ENCODE results near the gene TSKU.
"Not testable (repeated sequence)": the region's sequence is repeated elsewhere in the genome, so short reads cannot be mapped to it uniquely, and the experiment has no call there.

The TSKU gene

DNA sequence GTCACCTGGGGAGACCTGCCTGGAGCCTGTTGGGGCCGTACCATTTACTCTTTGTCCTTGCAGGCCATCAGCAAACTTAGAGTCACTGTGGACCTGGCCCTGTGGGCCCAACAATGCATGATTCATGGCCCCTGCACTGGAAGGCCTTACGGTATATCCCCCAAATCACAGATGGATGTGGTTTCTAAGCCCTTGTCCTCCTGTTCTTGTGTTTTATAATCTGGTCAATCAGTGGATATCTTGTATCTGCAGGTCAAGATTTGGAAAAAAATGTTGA, 6.2 kb downstream of the TSKU start:
- no peak for DNase-seq

DNA sequence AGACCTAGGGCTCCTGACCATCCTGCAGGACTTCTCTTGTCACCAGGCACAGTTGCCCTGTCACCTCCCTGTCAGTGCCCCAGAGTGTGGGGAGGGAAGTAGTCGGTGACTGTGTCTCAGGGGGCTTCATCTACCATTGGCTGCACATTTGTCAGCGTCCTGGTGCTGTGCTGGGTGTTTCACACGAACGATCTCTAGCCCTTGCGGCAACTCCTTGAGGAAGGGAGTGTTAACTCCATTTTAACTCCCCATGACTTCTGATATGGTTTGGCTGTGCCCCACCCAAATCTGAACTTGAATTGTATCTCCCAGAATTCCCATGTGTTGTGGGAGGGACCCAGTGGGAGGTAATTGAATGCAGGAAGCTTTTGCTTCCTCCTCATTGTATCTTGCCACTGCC, 7.1 kb downstream of the TSKU start:
- DNase-seq, result no peak

DNA sequence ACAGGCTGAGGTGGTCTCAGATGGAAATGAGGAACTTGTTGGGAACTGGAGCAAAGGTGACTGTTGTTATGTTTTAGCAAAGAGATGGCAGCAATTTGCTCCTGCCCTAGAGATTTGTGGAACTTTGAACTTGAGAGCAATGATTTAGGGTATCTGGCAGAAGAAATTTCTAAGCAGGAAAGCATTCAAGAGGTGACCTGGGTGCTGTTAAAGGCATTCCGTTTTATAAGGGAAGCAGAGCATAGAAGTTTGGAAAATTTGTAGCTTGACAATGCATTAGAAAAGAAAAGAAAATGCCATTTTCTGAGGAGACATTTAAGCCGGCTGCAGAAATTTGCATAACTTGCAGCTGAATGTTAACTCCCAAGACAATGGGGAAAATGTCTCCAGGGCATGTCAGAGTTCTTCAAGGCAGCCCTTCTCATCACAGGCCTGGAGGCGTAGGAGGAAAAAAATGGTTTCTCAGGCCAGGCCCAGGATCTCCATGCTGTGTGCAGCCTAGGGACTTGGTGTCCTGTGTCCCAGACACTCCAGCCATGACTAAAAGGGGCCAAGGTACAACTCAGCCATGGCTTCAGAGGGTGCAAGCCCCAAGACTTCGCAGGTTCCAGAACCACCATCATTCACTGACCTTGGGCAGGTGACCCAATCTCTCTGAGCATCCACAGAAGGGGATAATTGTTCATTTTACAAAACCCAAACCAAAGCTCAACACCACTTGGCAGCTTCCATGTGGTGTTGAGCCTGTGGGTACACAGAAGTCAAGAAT, 8.0 kb downstream of the TSKU start:
- DNase-seq, result not testable (repeated sequence)

DNA sequence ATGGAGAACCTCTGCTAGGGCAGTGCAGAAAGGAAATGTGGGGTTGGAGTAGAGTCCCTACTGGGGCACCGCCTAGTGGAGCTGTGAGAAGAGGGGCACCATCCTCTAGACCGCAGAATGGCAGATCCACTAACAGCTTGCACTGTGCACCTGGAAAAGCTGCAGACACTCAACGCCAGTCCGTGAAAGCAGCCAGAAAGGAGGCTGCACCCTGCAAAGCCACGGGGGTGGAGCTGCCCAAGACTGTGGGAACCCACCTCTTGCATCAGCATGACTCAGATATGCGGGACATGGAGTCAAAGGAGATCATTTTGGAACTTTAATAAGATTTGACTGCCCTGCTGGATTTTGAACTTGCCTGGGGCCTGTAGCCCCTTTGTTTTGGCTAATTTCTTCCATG, 8.7 kb downstream of the TSKU start:
- DNase-seq, result no peak

DNA sequence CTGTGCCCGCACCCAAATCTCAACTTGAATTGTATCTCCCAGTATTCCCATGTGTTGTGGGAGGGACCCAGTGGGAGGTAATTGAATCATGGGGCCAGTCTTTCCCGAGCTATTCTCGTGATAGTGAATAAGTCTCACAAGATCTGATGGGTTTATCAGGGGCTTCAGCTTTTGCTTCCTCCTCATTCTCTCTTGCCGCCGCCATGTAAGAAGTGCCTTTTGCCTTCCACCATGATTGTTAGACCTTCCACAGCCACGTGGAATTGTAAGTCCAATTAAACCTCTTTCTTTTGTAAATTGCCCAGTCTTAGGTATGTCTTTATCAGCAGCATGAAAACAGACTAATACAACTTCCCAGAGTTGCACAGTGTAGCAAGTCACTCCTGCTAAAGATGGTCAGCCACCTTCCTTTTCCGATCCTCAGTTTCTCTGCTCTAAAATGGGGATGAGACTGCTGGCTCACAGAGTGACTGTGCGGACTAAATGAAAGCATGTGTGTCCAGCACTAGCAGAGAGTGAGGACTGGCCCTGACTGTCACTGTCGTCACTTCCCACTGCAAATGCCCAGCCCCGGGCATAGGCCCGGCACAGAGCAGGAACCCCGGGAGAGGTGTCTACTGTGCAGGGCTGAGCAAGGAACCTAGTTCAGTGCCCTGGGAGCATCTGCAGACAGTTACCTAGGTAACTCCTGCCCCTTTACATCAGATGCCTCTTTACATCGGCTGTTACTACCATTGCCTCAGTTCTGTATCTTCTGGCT, 9.5 kb downstream of the TSKU start:
- DNase-seq, result no peak

DNA sequence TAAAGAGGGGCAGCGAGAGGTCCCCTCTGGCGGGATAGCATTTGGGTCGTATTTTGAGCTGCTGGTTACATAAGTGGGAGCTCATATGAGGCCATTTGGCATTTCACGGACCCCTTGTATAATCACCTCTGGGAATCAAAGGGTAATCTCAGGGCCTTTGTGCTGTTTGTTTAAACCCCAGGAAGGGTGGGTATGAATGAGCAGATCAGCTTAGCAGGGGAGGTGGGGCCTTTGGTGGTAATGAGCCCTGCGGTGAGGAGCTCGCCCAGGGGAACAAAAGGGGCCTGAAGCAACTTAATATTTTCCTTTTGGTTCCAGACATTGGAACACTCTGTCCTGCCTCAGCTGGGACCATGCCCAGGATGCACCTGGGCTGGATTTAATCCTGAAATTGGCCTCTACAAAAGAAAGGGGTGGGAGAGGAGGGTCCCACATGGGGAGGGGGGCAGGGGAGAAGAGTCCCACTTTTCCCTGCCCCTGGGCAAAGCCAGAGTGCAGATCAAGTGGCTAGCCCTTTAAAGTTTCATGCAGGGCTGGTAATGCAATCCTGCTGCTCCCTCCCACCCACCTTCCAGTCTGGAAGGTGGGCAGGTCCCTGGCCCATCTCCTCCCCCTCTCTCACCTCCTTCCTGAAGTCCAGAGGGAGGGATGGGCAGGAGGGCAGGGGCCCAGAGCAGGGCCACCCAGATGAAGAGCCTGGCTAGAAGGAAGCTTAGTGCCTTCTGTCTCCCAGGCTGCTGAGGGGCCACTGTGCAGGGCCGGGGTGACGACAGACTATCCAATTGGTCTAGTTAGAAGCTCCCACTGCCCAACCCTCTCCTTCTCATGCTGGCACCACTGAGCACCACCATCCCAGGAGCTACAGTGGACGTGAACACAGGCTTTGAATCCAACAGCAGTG, 10.5 kb downstream of the TSKU start:
- no peak for DNase-seq

DNA sequence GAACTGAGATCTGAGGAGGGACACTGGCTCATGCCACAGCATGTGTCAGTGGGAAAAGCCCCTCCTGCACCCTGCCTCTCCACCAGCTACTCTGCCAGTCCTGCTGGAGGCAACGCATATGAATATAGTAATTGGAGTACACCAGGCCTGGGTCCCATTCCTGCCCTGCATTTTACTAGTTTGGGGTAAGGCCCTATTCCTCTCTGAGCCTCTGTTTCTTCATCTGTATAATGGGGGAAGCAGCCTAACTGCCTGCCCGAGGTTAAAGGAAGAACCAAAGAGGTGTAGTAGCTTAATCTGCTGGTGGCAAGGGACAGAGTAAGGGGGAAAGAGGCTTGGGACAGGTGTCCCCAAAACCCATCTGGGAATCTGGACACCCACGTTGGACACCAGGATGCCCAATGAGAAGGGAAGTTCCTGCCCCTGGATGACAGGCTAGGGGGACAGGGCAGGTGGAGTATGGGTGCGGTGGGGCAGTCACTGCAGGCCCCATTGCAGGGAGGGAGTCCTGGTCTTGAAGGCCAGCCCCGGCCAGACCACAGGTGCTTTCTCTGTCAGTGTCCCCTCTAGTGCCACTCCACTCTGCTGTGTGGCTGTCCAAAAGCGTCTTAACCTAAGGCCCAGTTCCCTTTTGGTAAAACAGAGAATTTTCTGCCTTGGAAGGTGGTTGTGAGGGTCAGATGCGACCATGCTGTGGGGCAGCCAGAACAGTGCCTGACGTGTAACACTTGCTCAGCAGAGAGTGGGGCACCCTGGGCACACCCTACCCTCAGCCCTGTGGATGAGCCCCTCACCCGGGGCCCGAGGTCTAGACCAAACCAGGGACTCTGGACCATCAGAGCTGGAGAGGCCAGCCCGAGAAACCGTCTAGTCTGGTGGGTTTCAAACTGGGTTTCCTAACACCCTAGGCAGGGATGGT, 11.5 kb downstream of the TSKU start:
- DNase-seq, result no peak

DNA sequence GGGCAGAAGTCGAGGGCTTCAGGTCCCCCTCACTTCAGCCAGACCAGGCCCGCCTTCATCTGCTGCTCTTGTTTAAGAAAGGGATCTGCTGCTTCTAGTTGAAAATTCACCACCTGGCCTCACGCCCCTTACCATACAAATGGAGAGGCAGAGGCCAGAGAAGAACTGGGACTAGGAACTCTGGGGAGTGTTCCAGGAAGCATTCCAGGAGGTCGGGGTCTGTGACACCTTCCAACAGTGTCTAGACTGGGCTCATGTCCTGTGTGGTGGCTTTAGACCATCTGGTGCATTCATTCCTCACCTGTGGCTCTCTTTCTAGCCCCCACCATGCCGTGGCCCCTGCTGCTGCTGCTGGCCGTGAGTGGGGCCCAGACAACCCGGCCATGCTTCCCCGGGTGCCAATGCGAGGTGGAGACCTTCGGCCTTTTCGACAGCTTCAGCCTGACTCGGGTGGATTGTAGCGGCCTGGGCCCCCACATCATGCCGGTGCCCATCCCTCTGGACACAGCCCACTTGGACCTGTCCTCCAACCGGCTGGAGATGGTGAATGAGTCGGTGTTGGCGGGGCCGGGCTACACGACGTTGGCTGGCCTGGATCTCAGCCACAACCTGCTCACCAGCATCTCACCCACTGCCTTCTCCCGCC, 12.3 kb downstream of the TSKU start:
- DNase-seq, result no peak

DNA sequence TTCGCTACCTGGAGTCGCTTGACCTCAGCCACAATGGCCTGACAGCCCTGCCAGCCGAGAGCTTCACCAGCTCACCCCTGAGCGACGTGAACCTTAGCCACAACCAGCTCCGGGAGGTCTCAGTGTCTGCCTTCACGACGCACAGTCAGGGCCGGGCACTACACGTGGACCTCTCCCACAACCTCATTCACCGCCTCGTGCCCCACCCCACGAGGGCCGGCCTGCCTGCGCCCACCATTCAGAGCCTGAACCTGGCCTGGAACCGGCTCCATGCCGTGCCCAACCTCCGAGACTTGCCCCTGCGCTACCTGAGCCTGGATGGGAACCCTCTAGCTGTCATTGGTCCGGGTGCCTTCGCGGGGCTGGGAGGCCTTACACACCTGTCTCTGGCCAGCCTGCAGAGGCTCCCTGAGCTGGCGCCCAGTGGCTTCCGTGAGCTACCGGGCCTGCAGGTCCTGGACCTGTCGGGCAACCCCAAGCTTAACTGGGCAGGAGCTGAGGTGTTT, 12.8 kb downstream of the TSKU start:
- no peak for DNase-seq

DNA sequence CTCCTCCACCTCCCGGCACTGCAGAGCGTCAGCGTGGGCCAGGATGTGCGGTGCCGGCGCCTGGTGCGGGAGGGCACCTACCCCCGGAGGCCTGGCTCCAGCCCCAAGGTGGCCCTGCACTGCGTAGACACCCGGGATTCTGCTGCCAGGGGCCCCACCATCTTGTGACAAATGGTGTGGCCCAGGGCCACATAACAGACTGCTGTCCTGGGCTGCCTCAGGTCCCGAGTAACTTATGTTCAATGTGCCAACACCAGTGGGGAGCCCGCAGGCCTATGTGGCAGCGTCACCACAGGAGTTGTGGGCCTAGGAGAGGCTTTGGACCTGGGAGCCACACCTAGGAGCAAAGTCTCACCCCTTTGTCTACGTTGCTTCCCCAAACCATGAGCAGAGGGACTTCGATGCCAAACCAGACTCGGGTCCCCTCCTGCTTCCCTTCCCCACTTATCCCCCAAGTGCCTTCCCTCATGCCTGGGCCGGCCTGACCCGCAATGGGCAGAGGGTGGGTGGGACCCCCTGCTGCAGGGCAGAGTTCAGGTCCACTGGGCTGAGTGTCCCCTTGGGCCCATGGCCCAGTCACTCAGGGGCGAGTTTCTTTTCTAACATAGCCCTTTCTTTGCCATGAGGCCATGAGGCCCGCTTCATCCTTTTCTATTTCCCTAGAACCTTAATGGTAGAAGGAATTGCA, 13.5 kb downstream of the TSKU start:
- no peak for DNase-seq

DNA sequence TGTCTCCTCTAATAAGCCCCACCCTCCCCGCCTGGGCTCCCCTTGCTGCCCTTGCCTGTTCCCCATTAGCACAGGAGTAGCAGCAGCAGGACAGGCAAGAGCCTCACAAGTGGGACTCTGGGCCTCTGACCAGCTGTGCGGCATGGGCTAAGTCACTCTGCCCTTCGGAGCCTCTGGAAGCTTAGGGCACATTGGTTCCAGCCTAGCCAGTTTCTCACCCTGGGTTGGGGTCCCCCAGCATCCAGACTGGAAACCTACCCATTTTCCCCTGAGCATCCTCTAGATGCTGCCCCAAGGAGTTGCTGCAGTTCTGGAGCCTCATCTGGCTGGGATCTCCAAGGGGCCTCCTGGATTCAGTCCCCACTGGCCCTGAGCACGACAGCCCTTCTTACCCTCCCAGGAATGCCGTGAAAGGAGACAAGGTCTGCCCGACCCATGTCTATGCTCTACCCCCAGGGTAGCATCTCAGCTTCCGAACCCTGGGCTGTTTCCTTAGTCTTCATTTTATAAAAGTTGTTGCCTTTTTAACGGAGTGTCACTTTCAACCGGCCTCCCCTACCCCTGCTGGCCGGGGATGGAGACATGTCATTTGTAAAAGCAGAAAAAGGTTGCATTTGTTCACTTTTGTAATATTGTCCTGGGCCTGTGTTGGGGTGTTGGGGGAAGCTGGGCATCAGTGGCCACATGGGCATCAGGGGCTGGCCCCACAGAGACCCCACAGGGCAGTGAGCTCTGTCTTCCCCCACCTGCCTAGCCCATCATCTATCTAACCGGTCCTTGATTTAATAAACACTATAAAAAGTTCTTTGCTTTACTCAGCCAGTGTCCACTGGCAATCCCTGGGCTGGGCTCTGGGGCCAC, 14.4 kb downstream of the TSKU start:
- DNase-seq, result no peak

DNA sequence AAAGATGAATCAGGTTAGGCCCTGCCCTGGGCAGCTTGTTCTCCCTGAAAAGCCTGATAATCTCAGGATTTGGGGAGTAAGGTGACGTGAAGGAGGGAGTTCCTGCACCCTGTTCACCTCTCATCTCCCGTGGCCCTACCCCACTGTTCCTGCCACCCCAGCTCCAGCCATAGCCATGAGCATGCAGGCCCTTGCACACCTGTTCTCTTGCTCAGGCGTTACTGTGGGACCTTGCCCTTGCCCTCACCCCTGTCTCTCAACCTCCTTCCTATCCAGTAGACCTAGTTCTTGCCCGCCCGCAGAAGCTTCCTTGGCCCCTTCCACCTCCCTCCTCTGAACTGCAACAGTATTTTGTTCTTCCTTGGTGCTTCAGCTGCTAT, 15.0 kb downstream of the TSKU start:
- DNase-seq, result no peak

DNA sequence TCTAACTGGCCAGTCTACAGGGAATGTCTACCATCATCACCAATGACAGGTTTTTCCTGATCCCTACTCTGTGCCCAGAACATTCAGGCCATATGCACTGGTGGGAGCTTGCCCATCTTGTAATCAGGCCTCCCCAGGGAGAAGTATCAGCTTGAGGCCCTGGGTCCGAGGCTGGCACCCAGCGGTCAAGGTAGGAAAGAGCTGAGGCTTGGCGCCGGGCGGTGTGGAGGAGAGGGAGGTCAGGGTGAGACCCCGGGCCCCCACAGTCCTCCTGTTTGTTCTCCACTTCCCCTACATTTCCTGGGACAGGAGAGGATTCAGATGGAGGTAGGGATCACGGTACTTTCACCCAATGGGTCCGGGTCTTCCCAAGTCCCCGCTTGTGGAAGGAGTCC, 15.5 kb downstream of the TSKU start:
- DNase-seq, result no peak

DNA sequence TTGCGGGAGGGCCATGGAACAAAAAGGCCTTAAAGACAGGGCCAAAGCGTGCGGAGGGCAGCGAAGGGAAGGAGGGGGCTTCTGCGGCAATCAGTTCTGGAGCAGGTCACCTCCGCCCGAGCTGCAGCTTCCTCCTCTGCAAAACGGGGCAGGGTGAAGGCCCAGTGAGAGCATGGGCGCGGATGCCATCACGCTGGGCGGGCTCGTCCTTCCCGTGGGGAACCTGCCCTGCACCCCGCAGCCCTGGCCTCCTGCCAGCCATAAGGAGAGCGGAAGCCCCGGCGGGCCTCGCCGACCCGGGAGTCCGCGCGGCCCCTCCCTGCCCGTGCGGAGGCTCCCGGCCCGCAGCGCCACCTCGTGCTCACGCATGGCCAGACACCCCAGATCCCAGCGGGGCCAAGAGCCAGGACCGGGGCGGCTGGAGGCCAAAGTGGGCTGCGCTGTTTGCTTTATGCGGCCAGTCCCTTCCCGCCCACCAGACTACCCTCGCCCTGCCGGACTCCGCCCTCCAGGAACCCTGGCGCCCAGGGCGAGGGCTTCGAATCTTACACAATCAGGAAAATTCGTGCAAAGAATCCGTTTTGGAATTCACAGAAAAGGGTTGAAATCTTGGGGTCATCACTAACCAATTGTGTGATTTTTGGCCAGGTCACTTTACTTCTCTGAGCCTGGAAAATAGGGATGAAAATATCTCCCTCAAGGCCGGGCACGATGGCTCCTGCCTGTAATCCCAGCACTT, 16.1 kb downstream of the TSKU start:
- DNase-seq, result no peak

DNA sequence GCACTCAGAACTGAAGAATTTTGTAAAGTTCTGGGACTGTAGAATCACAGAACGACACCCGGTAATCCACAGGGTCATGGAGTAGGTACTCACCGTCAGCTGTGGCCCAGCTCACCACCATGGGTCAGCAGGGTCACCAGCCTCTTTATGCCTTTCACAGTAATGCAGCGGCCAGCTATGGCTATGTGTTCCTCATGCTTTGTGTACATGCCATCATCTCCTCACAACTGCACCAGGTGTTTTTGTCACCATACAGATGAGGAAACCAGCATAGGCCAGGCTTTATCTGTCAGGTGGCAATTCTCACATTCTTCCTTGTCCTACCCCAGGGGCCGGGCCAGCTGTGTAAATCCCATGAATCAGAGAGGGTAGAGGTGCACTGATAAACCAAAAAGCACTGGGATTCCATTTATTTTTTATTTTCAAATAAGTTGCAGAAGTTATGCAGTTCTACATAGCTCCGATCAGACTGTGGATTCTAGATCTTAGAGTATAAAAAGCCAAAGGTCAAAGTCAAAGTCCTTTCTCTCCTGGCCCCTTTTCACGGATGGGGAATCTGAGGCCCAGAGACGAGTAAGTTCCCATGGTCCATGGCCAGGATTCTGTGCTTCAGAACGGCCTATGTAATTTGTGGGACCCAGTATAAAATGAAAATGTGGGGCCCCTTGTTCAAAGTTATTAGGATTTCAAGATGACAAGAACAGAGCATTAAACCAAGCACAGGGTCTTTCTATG, 17.5 kb downstream of the TSKU start:
- DNase-seq, result no peak

DNA sequence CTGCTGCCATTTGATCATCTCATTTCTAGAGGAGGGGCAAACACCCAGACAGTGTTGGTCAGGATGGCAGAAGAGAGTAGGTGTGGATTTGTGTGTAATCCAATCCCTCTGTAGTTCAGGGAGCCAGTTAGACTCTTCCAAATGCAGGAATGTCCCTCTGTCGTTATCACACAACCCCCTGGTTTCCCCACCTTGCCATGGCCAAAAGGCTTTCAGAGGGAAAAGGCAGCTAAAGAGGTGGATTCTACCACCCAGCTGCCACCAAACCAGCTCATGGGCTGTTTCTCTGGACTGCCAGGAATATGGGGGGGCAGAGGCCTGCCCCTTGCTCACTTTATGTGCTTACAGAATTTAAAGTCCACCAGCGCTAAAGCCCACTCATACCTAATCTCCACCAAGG, 18.1 kb downstream of the TSKU start:
- DNase-seq, result no peak

DNA sequence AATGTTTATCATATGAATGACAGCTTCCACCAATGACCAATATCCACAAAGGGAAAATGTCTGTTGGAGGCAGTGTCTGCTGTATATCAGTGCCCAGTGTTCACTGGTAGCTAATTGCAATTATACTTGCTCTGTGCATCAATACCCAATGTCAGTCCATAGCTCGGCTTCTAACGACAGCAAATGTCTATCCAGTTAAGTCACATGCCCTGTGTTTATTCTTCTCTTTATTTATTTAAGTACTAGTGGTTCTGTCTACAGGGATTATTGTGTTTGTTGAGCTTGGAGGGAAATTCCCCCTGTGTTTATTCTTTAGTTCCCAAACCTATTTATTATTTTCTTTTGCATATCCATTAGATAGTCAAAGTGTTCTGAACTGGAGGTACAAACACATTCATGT, 18.6 kb downstream of the TSKU start:
- no peak for DNase-seq

DNA sequence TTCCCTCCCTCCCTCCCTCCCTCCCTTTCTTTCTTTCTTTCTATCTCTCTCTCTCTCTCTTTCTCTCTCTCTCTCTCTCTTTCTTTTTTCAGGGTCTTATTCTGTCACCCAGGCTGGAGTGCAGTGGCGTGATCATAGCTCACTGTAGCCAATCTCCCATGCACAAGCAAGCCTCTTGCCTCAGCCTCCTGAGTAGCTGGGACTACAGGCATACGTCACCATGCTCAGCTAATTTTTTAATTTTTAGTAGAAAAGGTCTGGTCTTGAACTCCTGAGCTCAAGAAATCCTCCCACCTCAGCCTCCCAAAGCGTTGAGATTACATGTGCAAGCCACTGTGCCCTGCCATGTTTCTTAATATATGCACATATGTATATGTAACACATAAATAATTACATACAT, 19.0 kb downstream of the TSKU start:
- no peak for DNase-seq

DNA sequence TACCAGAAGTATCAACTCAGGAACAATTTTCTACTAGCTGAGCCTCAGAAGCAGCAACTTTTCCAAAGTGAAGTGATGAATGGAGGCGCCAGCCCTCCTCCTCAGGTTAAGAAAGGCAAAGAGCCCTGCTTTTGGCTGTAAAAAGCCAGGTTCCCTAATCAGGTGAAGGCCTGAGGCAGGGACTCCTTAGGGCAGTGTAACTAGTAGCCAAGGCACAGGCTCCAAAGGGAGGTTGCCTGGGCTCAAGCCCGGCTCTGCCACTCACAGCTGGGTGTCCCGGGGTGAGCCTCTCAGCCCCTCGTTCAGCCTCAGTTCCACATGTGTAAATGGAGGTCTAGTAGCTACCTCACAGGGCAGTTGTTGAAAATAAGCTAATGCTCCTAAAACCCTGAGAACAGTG, 19.5 kb downstream of the TSKU start:
- no peak for DNase-seq
